Stimulated activated CD4-positive, alpha-beta T cell treated with anti-CD3 and anti-CD28 coated beads, Interleukin-1b, Interleukin-23, amount 100 ng/mL, for 1 hour (primary cell): Measurements from ENCODE around the gene PPP2R5C.

Experiments used
- DNase-seq, 2 donors: peaks; one replicate each; pipeline ENCODE4 v3.0.0-alpha.2; 2020; ENCODE audit warnings: low read depth in 2 of 2

PPP2R5C gene

DNA sequence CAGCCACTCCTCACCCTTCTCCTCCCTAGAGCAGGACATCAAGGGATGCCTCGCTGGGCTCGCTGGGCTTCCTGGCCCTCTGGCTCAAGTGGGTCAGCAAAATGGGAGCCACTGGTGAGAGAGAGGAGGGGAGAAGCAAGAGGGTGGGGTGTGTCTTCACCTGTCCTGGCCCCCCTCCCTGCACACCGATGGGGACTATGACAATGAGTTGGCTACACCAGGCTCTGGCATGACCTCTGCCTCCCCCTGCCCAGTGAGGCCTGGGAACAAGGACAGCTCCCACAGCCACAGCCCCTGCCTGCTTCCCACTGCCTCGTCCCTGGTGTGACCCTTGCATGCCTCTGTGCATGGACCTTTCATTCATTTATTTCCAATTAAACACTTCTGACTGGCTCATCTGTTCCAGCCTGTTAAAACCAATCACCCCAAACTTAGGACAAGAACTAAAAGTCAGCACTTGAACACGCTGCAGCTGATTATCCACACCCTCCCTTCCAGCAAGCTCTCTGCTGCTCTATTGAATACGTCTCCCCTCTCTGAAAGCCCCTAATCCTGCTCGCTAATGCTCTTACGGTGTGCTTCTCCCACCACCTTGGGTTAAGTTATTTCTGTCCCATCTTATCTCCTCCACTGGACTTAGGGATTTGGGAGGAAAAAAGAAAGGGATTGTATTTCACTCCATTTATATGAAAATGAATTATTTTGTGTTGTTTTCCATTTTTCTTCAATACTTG lies 5.8 kb upstream of the PPP2R5C start:
- DNase-seq: no peak

- no peak for DNase-seq
Measured at GRCh38 chr14:101757064-101757838, 4.3 kb upstream of the PPP2R5C start.

DNA sequence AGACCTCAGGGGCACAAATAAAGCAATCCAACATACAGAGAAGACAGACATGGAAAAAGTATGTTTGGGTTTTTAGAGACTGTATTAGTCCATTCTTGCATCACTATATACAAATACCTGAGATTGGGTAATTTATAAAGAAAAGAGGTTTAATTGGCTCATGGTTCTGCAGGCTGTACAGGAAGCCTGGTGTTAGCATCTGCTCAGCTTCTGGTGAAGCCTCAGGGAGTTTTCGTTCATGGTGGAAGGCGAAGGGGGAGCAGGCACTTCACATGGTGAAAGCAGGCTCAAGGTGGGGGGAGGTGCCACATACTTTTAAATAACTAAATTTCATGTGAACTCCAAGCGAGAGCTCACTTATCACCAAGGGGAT lies 3.7 kb upstream of the PPP2R5C start:
- DNase-seq: no peak

- no peak for DNase-seq
Measured at GRCh38 chr14:101758913-101759593, 2.5 kb upstream of the PPP2R5C start.

- peak; percentile 94 to 99 for DNase-seq
Measured at GRCh38 chr14:101760138-101761011, 1.1 kb upstream of the PPP2R5C start.

GRCh38 chr14:101761881-101762529 lies 496 bp downstream of the PPP2R5C start:
- no peak for DNase-seq

DNA sequence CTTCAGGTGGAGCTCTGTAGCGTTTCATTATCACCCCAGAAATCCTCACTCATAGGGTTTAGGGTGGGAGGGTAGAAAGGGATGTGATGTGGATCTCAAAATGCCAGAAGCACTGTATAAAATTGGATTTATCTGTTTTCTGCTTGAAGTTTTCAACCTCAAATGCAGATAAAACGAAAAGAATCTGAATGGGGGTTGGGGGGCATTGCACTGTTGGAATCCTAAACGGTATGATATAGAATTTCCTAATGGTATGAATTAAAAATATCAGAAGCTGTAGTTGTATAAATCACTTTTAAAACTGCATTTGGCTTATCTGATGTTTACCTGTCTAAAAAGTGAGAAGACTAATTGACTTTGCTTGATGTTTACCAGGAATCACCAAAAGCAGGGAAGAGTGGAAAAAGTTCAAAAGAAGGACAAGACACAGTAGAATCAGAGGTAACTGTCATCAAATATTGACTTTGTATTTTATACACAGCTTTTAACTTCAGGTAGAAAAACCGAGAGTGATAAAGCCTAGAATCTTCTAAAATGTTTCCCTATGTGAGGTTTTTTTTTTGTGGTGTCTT lies 1.1 kb downstream of the PPP2R5C start:
- DNase-seq: no peak

DNA sequence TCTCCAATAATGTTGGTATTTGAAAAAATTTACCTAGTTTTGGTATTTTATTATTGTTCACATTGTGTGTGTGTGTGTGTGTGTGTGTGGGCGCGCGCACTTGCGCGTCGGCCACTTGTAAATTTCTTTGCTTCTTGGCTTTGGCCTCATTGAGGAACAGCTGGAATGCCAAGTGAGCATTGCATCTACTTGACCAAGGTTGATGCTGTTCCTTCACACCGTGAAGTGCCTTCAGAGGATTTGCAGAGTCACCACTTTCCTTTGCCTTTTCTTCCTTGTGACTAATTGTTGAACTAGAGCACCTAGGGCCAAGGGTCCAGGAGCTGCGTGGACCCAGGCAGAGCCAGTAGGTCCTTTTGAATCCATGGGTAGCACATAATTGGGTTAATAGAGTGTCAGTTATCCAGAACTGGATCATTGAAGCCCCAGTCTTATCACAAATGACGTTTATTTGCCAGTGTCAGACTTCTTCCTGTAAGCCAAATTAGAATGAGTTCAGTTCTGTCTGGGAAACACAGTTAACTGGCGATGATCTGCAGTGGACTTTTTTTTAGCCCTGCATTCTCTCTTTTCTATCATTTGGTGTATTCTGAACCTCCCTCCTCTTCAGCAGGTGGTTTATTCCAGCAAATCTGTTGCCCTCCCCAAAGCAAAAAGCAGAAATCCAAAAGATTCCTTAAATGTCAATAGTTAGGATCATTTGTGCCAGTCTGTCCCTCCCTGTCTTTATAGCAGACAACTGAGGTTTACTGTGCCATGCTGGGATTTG lies 2.6 kb downstream of the PPP2R5C start:
- no peak for DNase-seq

DNA sequence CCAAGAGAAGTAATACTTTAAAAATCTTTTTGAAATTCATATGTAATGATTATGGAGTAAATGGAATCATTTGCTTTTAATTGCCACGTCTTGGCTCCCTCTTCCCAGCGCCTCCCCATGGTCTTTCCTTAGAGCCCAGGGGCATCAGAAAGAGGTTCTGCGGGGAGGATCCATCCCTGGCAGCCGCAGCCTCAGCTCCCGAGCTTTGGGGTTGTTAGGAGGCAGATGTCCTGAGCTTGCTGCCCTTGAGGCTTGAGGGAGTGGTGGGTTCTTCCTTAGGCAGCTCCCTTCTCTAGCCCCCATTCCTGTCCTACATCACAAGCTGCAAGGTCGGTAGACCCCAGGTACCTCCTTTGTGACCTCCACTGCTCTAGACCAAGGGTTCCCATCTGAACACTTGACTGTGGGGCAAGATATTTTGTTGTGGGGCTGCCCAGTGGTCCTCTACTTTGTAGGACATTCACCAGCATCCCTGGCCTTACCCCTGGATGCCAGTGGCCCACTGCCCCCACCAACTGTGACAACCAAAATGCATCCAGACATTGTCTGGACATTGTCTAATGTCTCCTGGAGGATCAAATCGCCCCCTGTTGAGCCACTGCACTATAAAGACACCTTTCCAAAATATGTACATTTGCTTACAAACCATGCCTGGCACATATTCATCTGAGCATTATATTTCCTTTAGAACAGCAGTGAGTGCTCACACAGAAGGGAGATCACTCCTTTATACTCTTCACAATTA lies 6.3 kb downstream of the PPP2R5C start:
- no peak for DNase-seq

DNA sequence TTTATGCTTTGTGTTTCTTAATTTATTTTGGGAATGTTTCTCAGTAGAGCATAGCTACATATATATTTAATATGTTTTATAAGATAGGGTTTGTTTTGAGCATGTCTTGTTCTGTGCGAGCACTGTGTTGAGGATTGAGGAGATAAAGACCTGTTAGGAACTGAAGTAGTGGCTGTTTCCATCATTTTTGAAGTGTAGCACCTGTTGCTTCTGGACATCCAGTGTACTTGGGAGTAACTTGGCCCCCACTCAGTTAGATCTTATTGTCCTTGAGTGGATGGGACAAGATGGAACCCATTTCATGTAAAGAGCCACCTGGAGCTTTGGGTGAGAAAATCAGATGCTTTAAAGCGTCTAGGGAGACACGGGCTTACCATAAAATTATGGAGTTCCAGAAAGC lies 8.7 kb downstream of the PPP2R5C start:
- DNase-seq: no peak

DNA sequence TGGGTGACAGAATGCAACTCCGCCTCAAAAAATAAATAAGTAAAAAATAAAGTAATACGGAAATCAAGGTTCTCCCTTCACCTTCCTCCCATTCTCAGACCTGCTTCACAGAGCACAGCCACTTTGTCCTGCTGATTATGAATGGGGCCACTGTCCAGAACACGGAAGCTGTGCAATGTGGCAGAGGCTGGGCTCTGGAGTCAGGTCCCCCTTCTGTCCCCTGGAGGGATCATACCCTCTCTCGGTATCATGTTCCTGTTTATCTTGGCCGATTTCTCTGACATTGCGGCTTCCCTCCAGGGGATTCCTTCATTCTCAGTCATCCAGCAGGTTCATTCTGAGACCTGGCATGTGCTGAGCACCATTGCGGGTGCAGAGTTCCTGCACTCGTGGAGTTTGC lies 11.3 kb downstream of the PPP2R5C start:
- DNase-seq: no peak

- no peak for DNase-seq
Measured at GRCh38 chr14:101773378-101773777, 11.9 kb downstream of the PPP2R5C start.

- DNase-seq: no peak
Measured at GRCh38 chr14:101774006-101774795, 12.7 kb downstream of the PPP2R5C start.

DNA sequence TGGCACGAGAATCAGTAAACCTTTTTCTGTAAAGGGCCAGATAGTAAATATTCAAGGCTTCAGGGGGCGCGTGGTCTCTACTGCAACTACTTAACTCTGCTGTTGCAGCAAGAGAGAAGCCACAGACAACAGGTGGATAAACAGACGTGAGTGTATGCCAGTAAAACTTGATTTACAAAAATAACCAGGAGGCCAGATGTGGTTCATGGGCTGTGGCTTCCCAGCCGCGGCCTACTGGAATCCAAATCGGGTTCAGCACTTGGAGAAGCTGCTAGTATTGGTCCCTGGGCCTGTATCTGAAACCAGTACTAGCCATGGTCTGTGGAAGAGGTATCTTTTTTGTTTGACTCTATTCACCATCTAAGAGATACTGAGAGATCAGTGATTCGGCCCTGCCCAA lies 13.3 kb downstream of the PPP2R5C start:
- no peak for DNase-seq

- DNase-seq: no peak
Measured at GRCh38 chr14:101775826-101776225, 14.3 kb downstream of the PPP2R5C start.

DNA sequence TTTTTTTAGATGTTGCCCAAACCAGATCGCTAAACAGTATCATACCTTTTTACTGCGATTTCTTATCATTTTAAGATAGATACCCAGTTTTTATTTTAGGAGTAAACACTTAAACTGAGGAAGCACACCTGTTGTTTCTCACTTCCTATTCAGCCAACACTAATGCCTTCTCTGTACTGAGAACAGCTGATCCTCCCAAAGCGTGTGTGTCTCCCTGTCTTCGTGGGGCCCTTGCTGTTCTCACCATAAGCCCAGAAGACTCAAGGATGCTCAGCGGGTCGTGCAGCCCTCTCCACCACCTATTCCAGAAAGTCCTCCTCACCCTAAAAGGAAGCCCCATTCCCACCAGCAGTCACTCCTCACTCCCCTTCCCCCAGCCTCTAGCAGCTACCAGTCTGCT lies 14.8 kb downstream of the PPP2R5C start:
- no peak for DNase-seq

- DNase-seq: no peak
Measured at GRCh38 chr14:101780390-101780789, 18.9 kb downstream of the PPP2R5C start.

- DNase-seq: no peak
Measured at GRCh38 chr14:101780887-101781239, 19.4 kb downstream of the PPP2R5C start.
